A549 treated with CORT108297 at 1 μM for 4 hours (cell line): ENCODE results near the gene ISY1. TPM values are rescaled to one million over a fixed set of nuclear protein-coding genes. Genes with fewer than 3 reads are reported as not detected.

Experiments
- total RNA-seq: library from RNA; stranded (reverse); fragments of 200-300 nt; extraction: Qiagen RNA extraction; gene quantifications from 5 replicates; pipeline ENCODE4 v1.2.3, GENCODE V29; 2022

ISY1 gene
- total RNA-seq, result 19.2 to 24.9 TPM (median 22.0 TPM) in 5 replicates

GRCh38 chr3:129160891-129161859, at the start of gene ISY1:
Gene ISY1 (minus strand): TSS chr3:129161063. CDS start chr3:129160975, 88 bp downstream.

GRCh38 chr3:129183569-129184395, 22.9 kb upstream of the ISY1 start, which contains the start of gene CNBP:
Gene CNBP (minus strand): TSS chr3:129183896. CDS start chr3:129171757, 12,139 bp downstream.

GRCh38 chr3:129121792-129122411, 39.0 kb downstream of the ISY1 start, which contains the start of gene RAB43:
Gene RAB43 (minus strand): TSS chr3:129121804. CDS start chr3:129121489, 315 bp downstream.

Other genes starting within 250 kb of the ISY1 start
- gene CFAP92, start 167.0 kb downstream of the ISY1 start, total RNA-seq, result 0.06 TPM in 1 of 5 replicates, not detected in the others
- gene EFCC1, start 159.8 kb downstream of the ISY1 start, total RNA-seq, result 0.03 TPM in 1 of 5 replicates, not detected in the others
- not detected in 5 replicates for gene GP9, start 100.3 kb downstream of the ISY1 start, total RNA-seq
- 2.7 to 6.0 TPM (median 5.0 TPM) in 5 replicates for gene RAB43, start 39.3 kb downstream of the ISY1 start, total RNA-seq
- 333 to 359 TPM (median 338 TPM) in 5 replicates for gene CNBP, start 22.8 kb upstream of the ISY1 start, total RNA-seq
- 69.7 to 88.7 TPM (median 74.8 TPM) in 5 replicates for gene COPG1, start 88.5 kb upstream of the ISY1 start, total RNA-seq
- 40.3 to 45.2 TPM (median 45.0 TPM) in 5 replicates for gene HMCES, start 117.8 kb upstream of the ISY1 start, total RNA-seq